ENCODE data around the gene GON4L.
"Not testable (repeated sequence)": the region's sequence is repeated elsewhere in the genome, so short reads cannot be mapped to it uniquely, and the experiment has no call there.

GON4L gene

DNA sequence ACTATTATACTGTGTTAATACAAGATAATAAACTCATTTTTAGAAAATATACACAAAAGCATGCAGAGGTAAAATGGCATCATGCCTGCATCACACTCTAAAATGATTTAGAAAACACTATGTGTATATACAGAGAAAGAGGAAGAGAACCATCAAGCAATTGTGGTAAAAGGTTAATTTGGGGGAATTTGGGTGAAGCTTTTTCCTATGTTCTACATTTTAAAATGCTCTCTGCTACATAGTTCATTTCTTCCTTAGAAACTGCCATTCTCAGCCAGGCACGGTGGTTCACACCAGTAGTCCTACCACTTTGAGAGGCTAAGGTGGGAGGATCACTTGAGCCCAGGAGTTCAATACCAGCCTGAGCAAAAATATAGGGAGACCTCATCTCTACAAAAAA lies 44.1 kb downstream of the GON4L start:
- DNase-seq, result no peak

DNA sequence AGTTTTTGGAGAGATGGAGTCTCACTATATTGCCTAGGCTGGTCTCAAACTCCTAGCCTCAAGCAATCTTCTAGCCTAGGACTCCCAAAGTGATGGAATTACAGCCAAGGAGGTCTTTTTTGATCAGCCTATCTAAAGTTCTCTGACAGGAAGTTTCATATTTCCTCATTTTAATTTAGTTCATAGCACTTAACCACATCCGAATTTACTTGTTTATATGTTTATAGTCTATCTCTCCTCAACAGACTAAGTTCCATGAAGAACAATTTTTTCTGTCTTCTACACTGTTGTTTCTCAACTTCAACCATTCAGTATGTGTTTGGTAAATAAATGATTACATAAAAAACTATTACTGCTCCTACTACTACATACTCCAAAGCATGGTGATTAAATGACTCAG lies 47.9 kb downstream of the GON4L start:
- DNase-seq, result no peak

DNA sequence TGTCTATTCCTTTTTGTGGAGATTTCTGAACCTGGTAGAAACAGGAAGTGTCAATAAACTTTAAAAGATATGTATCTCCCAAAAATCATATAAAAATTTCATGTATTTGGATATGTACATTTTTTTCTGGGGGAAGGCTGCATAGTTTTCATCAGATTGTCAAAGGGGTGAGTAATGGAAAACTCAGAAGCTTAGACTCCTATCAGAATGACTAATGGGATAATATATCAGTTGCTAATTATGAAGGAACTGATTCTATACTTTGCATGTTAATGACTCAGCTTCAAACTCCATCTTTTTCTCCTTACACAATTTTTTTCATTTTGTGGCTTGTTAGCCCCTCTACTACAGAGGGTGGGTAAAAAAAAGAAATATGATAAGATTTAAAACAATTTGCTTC lies 55.9 kb downstream of the GON4L start:
- DNase-seq, result no peak

DNA sequence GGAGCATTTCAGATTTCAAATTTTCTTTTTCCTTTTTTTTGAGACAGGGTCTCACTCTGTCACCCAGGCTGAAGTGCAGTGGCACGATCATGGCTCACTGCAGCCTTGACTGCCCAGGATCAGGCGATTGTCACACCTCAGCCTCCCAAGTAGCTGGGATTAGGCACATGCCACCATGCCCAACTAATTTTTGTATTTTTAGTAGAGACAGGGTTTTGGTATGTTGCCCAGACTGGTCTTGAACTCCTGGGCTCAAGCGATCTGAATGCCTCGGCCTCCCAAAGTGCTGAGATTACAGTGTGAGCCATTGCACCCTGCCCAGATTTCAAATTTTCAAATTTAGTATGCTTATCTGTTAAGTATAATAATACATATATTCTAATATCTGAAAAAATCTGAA lies 61.4 kb downstream of the GON4L start:
- not testable (repeated sequence) for DNase-seq

DNA sequence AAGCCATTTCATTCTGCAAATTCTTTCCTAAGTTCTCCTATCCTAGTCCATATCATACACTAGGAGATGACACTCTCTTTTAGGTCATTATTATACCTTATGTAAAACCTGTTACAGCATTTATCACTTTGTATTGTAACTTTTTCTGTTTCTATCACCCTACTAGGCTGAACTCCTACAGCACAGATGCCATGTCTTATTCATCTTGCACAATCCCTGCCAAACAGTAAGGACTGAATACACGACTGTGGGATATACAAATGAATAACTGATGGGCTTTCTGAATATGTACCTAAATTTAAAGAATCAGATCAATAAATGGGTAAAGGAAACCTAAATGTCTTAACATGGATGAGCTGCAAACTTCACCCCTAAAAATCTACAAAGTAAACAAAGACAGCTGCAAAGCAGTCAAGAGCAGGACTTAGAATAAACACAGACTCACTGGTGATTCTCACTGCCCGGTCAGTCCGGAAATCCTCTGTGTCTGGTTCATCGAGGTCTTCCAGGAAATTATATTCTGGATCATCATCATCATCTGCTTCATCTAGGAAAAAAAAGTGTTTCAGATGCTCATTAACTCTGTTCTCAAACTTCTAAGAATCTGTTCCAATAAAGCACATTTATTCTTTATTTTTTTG lies 62.3 kb downstream of the GON4L start:
- peak; percentile 52 to 56 for DNase-seq

DNA sequence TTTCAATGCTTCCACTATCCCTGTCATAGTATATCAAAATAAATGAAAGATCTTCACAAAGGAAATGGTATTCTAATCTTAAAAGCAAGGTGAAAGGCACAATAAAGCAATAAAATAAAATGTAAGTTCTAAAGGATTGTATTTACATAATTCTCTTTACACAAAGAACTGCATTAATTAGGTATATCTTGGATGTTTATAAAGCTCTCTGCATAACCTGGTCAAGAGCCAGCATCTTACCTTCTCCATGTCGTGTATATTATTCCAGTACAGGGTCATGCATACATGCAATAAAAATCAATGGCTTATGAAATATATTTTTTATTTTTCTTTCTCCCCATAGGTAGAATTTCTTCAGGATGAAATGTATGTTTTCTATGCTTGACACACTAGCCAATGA lies 63.8 kb downstream of the GON4L start:
- no peak for DNase-seq

- no peak for DNase-seq
These were observed 79.4 kb downstream of the GON4L start for GRCh38 chr1:155777582-155777981.

DNA sequence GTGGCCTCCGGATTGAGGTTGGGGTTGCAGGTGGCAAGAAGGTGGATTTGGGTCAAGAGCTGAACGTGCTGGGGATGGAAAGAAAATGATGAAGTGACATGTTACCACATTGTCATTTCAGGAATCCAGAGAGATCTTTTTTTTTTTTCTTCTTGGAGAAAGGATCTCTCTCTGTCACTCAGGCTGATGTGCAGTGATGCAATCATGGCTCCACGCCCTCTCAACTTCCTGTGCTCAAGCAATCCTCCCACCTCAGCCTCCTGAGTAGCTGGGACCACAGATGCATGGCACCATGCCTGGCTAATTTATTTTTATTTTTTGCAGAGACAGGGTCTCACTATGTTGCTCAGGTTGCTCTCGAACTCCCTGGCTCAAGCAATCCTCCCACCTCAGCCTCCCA lies 80.6 kb downstream of the GON4L start:
- no peak for DNase-seq

DNA sequence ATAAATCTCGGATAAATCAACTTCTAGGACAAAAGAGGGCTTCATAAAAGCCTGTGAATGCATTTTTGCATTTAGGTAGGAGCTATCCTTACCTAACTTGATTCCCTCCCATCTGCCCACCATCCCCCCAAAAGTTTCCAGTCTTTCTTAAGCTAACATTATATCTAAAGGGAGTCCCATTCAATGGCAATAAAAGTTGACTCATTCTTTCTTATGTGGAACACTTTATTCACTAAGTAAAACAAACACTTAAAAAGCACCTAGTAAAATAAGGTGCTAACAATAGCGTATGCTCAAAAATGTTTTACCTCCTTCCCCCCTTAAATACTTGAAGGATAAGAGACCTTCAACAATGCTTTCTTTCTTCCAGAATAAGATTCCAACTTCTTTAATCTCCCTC lies 83.8 kb downstream of the GON4L start:
- no peak for DNase-seq

DNA sequence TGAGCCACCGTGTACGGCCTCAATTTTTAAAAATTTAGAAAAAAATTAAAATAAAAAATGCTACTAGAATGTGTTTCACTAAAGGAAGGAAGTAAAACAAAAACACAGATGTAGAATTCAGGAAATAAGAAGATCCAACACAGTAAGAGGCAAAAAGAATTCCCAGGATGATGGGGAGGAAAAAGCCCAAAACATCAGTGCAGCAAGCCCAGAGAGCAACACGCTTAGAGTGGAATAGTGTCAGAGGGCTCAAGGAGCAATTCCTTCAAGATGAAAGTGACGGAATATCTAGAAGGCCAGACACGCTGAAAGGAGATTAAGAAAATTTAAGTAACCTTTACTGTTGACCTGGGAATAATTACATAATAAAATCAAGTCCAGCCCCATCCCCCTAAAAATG lies 87.8 kb downstream of the GON4L start:
- DNase-seq, result no peak

GRCh38 chr1:155767399-155767989 lies 89.5 kb downstream of the GON4L start:
- DNase-seq, result not testable (repeated sequence)

DNA sequence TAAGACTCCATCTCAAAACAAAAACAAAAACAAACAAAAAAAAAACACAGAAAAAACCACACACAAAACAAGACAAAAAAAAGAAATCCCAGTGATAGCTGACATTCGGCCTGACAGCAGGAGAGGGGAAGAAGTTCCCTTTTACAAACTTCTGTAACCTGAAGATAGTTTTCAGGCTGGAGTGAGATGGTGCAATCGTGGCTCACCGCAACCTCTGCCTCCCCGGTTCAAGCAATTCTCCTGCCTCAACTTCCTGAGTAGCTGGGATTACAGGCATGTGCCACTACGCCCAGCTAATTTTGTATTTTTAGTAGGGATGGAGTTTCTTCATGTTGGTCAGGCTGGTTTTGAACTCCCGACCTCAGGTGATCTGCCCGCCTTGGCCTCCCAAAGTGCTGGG lies 93.0 kb downstream of the GON4L start:
- DNase-seq, result not testable (repeated sequence)

DNA sequence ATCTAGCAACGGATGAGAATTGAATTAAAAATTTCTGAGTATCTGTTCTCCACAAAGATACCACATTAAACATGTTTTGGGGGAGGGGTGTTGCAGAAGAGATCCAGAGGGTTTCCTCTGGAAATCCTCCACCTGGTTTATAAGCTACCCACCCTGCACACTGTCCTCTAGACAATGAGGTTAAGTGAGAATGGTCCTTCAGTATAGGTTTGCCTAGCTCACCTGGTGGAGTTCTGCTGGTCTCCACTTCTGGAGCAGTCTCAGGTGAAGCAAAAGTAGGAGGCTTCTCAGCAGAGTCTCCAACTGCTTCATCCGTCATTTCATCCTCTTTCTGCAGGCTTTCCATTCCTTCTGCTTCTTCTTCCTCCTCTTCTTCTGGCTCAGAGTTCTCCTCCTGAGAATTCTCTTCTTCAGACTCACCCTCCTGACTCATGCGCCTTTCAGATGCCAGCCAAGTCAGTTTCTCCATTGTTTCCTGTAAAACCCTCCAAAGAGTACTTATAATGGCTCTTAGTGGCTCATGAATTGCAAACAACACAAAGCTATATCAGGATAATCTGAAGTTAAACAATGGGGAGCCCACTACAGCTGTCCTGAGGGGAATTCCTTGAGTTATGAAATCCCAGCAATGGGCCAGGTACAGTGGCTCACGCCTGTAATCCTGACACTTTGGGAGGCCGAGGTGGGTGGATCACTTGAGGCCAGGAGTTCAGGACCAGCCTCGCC lies 93.8 kb downstream of the GON4L start:
- not testable (repeated sequence) for DNase-seq

DNA sequence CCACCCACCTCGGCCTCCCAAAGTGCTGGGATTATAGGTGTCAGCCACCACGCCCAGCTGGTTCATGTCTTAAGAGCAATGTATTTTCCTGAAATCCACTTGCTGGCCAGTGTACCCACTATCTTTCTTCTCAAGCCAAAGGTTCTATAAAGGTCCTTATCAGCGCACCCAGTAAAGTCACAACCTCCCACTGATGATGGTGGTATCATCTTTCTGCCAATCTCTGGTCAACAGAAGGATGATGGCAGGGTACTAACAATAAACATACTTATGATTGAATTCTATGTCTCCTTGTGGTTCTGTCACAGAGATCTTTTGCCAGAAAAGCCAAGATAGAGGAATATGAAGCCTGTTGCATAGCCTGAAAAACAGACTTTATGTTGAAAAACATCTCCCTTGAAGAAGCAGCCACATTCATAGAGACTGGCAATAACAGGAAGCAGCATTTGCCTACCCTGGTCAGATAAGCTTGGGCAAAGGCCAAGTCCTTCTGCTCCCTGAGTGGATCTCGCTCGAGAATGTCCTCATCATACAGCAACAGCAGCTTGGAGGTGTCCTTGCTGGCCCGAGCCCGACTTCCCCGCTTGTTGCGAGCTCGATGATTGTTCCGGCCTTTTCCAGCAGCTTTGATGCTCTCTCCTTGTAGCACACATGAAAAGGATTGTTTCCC lies 95.1 kb downstream of the GON4L start:
- DNase-seq, result no peak

DNA sequence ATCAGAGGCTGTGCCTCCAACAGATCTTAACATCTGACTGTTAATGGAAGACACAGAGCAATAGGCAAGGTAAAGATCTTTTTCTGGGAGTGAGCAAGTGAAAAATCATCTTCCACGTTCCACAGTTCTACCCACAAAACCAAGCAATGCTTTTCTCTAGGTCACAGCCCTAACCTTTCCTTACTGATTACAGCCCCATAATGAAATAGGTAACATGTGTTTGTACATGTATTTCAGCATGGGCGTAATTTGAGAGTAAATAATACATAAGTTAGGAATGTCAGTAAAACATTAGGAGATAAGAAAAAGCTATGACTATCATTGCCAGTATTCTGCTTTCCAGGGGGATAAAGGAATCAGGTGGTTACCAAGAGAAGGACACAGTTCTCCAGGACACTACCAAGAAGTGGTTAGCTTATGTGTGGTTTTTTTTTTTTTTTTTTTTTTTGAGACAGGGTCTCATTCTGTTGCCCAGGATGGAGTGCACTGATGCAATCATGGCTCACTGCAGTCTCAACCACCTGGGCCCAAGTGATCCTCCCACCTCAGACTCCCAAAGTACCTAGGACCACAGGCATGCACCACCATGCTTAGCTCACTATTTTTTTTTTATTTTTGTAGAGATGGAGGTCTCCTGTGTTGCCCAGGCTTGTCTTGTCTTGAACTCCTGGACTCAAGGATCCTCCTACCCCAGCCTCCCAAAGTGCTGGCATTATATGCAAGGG lies 96.1 kb downstream of the GON4L start:
- no peak for DNase-seq

- DNase-seq, result no peak
These were observed 96.9 kb downstream of the GON4L start for GRCh38 chr1:155759966-155760630.

GRCh38 chr1:155759017-155759416 lies 98.0 kb downstream of the GON4L start:
- DNase-seq, result not testable (repeated sequence)

DNA sequence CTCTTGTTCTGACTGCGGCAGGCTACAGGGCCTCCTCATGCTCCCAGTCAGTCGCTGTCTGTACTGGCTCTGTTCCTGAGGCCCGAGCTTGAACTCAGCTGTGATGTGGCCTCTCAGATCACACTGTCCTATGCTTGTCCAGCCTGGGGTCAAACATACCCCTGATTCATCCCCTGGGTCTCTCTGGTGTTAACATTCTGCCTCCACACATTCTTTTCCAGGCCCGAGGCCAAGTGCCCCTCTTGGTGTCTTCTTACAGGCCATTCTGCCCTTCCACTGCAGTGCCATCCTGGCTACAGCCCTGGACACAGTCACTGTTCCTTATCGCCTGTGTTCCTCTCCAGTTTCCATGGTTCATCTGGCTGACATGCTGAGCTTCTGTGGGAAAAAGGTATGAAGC lies 108.9 kb downstream of the GON4L start:
- DNase-seq, result not testable (repeated sequence)

DNA sequence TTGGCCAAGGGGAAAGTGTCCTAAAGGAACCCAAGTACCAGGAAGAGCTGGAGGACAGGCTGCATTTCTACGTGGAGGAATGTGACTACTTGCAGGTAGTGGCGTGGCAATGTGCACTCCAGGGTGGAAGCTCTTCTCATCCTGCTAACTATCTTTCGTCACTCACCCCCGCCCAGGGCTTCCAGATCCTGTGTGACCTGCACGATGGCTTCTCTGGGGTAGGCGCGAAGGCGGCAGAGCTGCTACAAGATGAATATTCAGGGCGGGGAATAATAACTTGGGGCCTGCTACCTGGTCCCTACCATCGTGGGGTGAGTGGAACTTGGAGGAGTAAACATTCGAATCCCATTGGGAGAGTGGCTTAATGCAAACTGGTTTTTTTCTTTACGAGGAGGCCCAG lies 109.4 kb downstream of the GON4L start:
- DNase-seq, result not testable (repeated sequence)

- peak; percentile 98 to 100 for DNase-seq
These were observed 111.5 kb downstream of the GON4L start for GRCh38 chr1:155745284-155746228.

DNA sequence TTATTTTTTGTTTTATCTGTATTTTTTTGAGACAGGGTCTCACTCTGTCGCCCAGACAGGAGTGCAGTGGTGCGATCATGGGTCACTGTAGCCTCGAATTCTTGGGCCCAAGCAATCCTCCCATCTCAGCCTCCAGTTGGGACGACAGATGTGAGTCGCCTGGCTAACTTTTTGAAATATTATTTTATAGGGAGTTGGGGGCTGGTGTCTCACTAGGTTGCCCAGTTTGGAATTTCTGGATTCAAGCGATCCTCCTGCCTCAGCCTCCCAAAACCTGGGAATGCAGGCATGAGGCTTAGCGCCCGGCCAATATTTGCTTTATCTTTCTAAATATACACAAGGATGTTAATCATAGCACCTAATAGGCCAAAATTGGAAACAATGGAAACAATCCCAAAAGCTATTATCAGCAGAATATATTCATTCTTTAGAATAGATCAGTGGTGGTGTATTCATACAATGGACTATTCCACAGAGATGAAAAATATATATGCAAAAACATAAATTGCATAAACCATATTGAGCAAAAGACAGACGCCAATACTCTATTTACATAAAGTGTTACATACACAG lies 112.2 kb downstream of the GON4L start:
- peak in 1 of 2 experiments; percentile 61 for DNase-seq

Data from SHP77 (cell line).